ENCODE results near the gene KYNU. TPM values are rescaled to one million over a fixed set of nuclear protein-coding genes. Genes with fewer than 3 reads are reported as not detected.

Gene KYNU
- total RNA-seq, 2 donors from 2014 or later: 0.56 TPM; not detected in 1

- Mint-ChIP-seq H3K27me3 (no peaks in the 10 kb centered on the region), H3K4me3 (no peak overlapping the region), H3K9me3 (no peaks in the 10 kb centered on the region), H3K36me3 (no peaks in the 10 kb centered on the region), H3K27ac (no peak overlapping the region), H3K4me1 (ENCODE audit: low read depth in 2 of 2) (peaks cover 0 to 3% of the 10 kb centered on the region in 2 donors)
- DNase-seq (ENCODE audit: low spot score) (no peak), ATAC-seq (no peak)
These were observed 96.4 kb downstream of the KYNU start for GRCh38 chr2:142973822-142974207.

DNA sequence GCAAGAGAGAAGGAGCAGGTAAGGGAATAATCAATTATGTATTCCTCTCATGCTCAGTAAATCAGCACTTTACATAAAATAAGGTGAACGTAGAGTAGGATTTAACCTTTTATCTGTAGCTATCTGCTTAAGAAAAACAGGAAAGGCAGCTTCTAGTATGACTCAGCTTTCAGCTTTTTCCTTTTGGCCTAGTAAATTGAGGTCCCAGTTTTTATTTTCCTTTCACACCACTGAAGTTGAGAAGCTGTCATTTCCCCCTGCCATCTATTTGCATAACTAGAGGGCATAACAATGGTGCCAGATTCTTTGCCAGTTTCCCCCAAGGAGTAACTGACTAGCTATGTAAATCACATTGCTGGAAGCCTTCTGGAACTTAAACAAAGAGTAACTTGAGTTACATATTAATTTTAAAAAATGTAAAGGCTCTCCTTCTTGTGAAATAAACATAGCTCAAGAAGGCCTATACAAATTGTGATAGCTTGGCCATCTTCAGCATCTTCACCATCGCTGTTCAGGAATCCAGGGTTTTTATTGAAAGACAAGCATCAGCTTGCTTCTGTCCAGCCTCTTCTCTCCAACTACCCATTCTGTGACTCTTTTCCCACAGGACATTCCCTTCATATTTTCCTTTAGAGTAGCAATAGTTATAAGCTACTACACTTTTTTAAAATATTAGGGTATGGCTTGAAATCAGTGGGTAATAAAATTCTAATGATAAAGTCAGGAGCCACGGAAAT is 97.0 kb downstream of the KYNU start:
- ATAC-seq (no peak), DNase-seq (ENCODE audit: low spot score) (no peak)
- no peaks in the 10 kb centered on the region for H3K27me3 Mint-ChIP-seq
- no peak overlapping the region for H3K27ac Mint-ChIP-seq
- no peak overlapping the region for H3K4me3 Mint-ChIP-seq
- H3K4me1 Mint-ChIP-seq (ENCODE audit: low read depth in 2 of 2): peaks cover 0 to 3% of the 10 kb centered on the region in 2 donors
- no peaks in the 10 kb centered on the region for H3K36me3 Mint-ChIP-seq
- no peaks in the 10 kb centered on the region for H3K9me3 Mint-ChIP-seq

DNA sequence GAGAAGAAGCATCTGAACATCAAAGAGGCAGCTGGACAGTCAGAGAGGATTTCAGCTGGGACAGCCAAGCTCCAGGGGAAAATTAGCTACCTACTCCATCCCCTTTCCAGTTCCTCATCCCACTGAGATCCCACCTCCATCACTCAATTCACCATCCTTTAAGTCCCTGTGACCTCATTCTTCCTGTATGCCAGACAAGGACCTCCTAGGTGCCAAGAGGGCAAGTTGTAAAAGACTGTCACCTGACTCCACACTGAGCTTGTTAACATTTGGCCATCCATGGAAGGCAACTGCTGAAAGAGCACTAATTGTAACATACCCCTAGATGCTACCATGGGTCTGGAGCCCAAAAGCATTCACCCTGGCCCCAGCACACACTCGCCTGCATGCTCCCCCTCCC is 97.8 kb downstream of the KYNU start:
- DNase-seq (ENCODE audit: low spot score) (no peak), ATAC-seq (peak in 1 of 2 donors; percentile 48)
- no peaks in the 10 kb centered on the region for H3K27me3 Mint-ChIP-seq
- H3K4me1 Mint-ChIP-seq (ENCODE audit: low read depth in 2 of 2): peaks cover 0 to 3% of the 10 kb centered on the region in 2 donors
- H3K9me3 Mint-ChIP-seq: no peaks in the 10 kb centered on the region
- H3K36me3 Mint-ChIP-seq: no peaks in the 10 kb centered on the region
- no peak overlapping the region for H3K27ac Mint-ChIP-seq
- no peak overlapping the region for H3K4me3 Mint-ChIP-seq

GRCh38 chr2:142980246-142981068 is 103.0 kb downstream of the KYNU start:
- DNase-seq (ENCODE audit: low spot score): no peak
- Mint-ChIP-seq H3K4me1 (ENCODE audit: low read depth in 2 of 2) (peaks cover 5% of the 10 kb centered on the region in 2 donors), H3K27ac (no peak overlapping the region), H3K4me3 (no peak overlapping the region), H3K9me3 (no peaks in the 10 kb centered on the region), H3K27me3 (peaks cover 0 to 2% of the 10 kb centered on the region in 2 donors), H3K36me3 (no peaks in the 10 kb centered on the region)
- ATAC-seq: peak in 1 of 2 donors; percentile 81

GRCh38 chr2:142981069-142981378 is 103.6 kb downstream of the KYNU start:
- H3K9me3 Mint-ChIP-seq: no peaks in the 10 kb centered on the region
- H3K27ac Mint-ChIP-seq: no peak overlapping the region
- ATAC-seq (no peak), DNase-seq (ENCODE audit: low spot score) (no peak)
- H3K4me3 Mint-ChIP-seq: no peak overlapping the region
- H3K4me1 Mint-ChIP-seq (ENCODE audit: low read depth in 2 of 2): peaks cover 5% of the 10 kb centered on the region in 2 donors
- no peaks in the 10 kb centered on the region for H3K36me3 Mint-ChIP-seq
- peaks cover 0 to 2% of the 10 kb centered on the region in 2 donors for H3K27me3 Mint-ChIP-seq

DNA sequence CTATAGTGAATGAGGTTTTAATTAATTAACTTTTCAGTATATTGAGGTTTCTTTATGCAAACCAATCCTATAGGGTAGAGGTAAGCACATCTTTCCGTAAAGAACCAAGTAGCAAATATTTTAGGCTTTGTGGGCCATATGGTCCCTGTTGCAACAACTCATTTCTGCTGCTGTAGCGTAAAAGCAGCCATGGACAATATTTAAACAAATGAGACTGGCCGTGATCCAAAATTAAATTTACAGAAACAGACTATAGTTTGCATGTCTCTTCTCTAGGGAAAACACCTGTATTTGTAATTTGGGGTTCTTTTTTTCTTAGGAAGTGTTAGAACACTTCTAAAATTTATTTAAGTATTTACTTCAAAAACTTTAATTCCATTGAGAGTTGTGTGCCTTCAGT is 104.3 kb downstream of the KYNU start:
- Mint-ChIP-seq H3K27me3 (peaks cover 0 to 2% of the 10 kb centered on the region in 2 donors), H3K4me3 (no peak overlapping the region), H3K36me3 (no peaks in the 10 kb centered on the region), H3K27ac (no peak overlapping the region), H3K4me1 (ENCODE audit: low read depth in 2 of 2) (peaks cover 5% of the 10 kb centered on the region in 2 donors), H3K9me3 (no peaks in the 10 kb centered on the region)
- DNase-seq (ENCODE audit: low spot score) (no peak), ATAC-seq (no peak)

- no peak overlapping the region for H3K4me3 Mint-ChIP-seq
- DNase-seq (ENCODE audit: low spot score) (no peak), ATAC-seq (peak in 1 of 2 donors; percentile 62)
- H3K4me1 Mint-ChIP-seq (ENCODE audit: low read depth in 2 of 2): peaks cover 5% of the 10 kb centered on the region in 2 donors
- no peaks in the 10 kb centered on the region for H3K36me3 Mint-ChIP-seq
- no peak overlapping the region for H3K27ac Mint-ChIP-seq
- H3K27me3 Mint-ChIP-seq: peaks cover 0 to 2% of the 10 kb centered on the region in 2 donors
- no peaks in the 10 kb centered on the region for H3K9me3 Mint-ChIP-seq
These were observed 105.7 kb downstream of the KYNU start for GRCh38 chr2:142983174-142983573.

DNA sequence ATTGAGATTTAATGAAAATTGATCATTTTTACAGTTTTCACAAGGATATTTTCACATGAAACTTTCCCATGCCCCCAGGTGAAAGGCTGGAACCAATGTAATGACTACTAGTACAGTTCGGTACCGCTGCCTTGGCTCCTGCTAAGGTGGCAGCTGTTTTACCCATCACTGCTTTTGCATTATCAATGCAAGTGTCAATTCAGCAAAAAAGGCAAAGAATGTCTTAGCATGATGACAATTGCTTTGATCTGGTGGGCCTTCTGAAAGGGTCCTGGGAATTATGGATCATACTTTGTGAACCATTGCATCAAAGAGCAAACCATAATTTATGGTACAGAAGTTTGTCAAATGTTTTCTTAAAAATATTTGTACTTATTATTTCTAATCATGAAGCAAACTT is 107.2 kb downstream of the KYNU start:
- H3K36me3 Mint-ChIP-seq: no peaks in the 10 kb centered on the region
- H3K4me1 Mint-ChIP-seq (ENCODE audit: low read depth in 2 of 2): peaks cover 5% of the 10 kb centered on the region in 2 donors
- H3K4me3 Mint-ChIP-seq: no peak overlapping the region
- H3K27ac Mint-ChIP-seq: no peak overlapping the region
- no peaks in the 10 kb centered on the region for H3K9me3 Mint-ChIP-seq
- H3K27me3 Mint-ChIP-seq: peaks cover 0 to 4% of the 10 kb centered on the region in 2 donors
- no peak for DNase-seq (ENCODE audit: low spot score)
- no peak for ATAC-seq

DNA sequence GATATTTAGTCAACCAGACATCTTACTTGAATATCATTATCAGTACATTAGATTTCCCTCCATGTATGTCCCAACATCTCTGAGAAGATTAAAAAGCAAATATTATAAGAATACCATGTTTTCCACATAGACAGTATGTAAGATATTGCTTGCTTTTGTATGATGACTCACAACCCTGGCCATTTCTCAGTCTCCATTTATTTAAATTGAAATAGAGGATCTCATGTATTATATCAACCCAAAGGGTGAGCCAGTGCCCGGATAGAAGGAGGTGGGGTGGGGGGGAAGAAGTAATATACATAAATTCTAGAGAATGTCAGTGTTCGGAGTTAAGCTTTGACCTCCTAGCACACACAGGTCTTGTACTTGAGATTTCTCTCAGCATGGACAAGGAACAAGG is 109.6 kb downstream of the KYNU start:
- no peaks in the 10 kb centered on the region for H3K36me3 Mint-ChIP-seq
- no peak overlapping the region for H3K4me3 Mint-ChIP-seq
- H3K27ac Mint-ChIP-seq: no peak overlapping the region
- DNase-seq (ENCODE audit: low spot score) (no peak), ATAC-seq (peak in 1 of 2 donors; percentile 11)
- no peaks in the 10 kb centered on the region for H3K9me3 Mint-ChIP-seq
- H3K4me1 Mint-ChIP-seq (ENCODE audit: low read depth in 2 of 2): peaks cover 5% of the 10 kb centered on the region in 2 donors
- peaks cover 0 to 4% of the 10 kb centered on the region in 2 donors for H3K27me3 Mint-ChIP-seq

DNA sequence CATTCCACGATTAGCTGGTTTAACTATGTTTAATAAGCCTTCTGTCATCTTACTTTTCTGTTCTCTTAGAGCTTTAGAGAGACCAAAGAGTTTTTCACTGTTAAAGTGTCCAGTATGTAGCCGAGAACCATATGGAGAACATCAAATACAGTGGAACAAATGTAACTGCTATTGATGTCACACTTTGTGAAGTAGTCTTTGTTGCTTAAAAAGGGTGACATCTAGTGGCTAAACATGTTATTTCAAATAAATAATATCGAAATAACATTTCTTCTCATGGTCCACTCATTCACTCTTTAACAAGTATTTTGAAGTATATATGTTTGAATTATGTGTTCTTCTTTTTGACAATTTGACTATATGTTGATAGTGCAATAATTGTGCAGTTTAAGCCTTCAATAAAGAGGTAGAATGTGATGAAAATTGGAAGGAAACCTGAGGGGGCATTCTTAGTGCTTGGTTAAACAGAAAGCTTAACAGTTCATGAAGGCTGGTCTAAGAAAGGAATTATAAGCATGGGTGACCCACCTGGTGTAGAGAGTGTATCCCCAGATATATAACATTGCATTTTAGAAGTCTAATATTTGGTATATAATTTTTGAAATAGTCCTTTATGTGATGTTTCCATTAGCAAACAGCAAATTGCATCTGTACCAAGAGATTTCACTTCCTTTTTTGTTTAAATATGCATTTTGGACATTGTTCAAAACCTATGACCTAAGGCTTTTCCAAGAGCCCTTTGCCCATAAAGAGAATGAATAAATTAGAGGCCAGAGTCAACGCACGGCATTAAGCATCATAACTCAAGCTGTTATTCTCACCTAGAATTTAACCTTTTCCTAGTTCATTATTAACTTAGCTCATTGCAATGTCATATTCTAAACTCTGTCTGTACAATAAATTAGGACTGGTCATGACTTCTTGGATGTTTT is 112.1 kb downstream of the KYNU start:
- Mint-ChIP-seq H3K9me3 (no peaks in the 10 kb centered on the region), H3K4me3 (no peak overlapping the region), H3K36me3 (no peaks in the 10 kb centered on the region), H3K4me1 (ENCODE audit: low read depth in 2 of 2) (no peaks in the 10 kb centered on the region), H3K27me3 (peaks cover 0 to 7% of the 10 kb centered on the region in 2 donors), H3K27ac (no peak overlapping the region)
- DNase-seq (ENCODE audit: low spot score) (no peak), ATAC-seq (no peak)

GRCh38 chr2:142991295-142991694 is 113.8 kb downstream of the KYNU start:
- H3K27me3 Mint-ChIP-seq: peaks cover 9 to 12% of the 10 kb centered on the region in 2 donors
- DNase-seq (ENCODE audit: low spot score): no peak
- H3K4me3 Mint-ChIP-seq: no peak overlapping the region
- no peaks in the 10 kb centered on the region for H3K36me3 Mint-ChIP-seq
- H3K27ac Mint-ChIP-seq: no peak overlapping the region
- no peak for ATAC-seq
- H3K4me1 Mint-ChIP-seq (ENCODE audit: low read depth in 2 of 2): no peaks in the 10 kb centered on the region
- no peaks in the 10 kb centered on the region for H3K9me3 Mint-ChIP-seq

DNA sequence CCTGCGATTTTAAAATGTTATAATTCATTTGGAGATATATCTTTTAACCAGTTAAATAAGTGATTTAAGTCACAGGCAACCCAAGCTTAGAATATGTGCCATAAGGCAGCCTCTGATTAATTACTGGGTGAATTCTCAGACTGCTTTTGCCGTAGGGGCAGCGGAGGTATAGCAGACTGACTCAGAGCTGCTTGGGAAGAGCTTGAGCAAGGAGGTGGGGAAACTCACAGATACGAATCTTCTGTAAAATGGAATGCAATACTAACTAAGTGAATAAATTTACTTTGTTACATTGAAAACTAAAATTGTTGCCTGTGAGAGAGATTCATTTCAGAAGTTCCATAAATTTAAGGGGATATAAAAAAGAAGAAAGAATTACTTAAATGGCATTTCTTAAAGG is 115.4 kb downstream of the KYNU start:
- ATAC-seq (no peak), DNase-seq (ENCODE audit: low spot score) (no peak)
- no peak overlapping the region for H3K27ac Mint-ChIP-seq
- H3K27me3 Mint-ChIP-seq: peaks cover 18 to 19% of the 10 kb centered on the region in 2 donors
- no peak overlapping the region for H3K4me3 Mint-ChIP-seq
- no peaks in the 10 kb centered on the region for H3K36me3 Mint-ChIP-seq
- no peaks in the 10 kb centered on the region for H3K4me1 Mint-ChIP-seq (ENCODE audit: low read depth in 2 of 2)
- no peaks in the 10 kb centered on the region for H3K9me3 Mint-ChIP-seq

GRCh38 chr2:142993771-142994170 is 116.3 kb downstream of the KYNU start:
- ATAC-seq: no peak
- Mint-ChIP-seq H3K4me1 (ENCODE audit: low read depth in 2 of 2) (no peaks in the 10 kb centered on the region), H3K9me3 (no peaks in the 10 kb centered on the region), H3K36me3 (no peaks in the 10 kb centered on the region), H3K4me3 (no peak overlapping the region), H3K27me3 (peaks cover 20% of the 10 kb centered on the region in 2 donors), H3K27ac (no peak overlapping the region)
- no peak for DNase-seq (ENCODE audit: low spot score)
